GM12874 (cell line): ENCODE measurements around the gene STRBP.

Experiments used
- CTCF ChIP-seq: IDR thresholded peaks from 2 replicates; pipeline ENCODE4 v1.5.1; 2011; ENCODE audit warnings: low read depth, mild to moderate bottlenecking, control low read depth, low read length, moderate library complexity; ENCODE audit not compliant: insufficient read depth

STRBP gene

GRCh38 chr9:123072407-123072995, 195.9 kb downstream of the STRBP start:
- TF ChIP-seq CTCF, result no peak
